Activated naive CD8-positive, alpha-beta T cell treated with anti-CD3 and anti-CD28 coated beads, Interleukin-2, amount 50 U/mL, for 24 hours (primary cell): ENCODE data around the gene EBPL.
A peak's percentile ranks its signal among the peaks of the same experiment; 100 is the strongest.
"Not testable (repeated sequence)": the region's sequence is repeated elsewhere in the genome, so short reads cannot be mapped to it uniquely, and the experiment has no call there.

Source experiments
- ATAC-seq: fragments of 150-1000 bp; cut with Tn5 transposase; one replicate; pipeline ENCODE4 v1.10.0; 2021
- DNase-seq: peaks from one replicate; pipeline ENCODE4 v3.0.0; 2021
- H3K27ac Mint-ChIP-seq: one replicate; pipeline ENCODE4 v1.8.0; 2021; ENCODE audit warnings: mild to moderate bottlenecking, mixed read lengths
- H3K27me3 Mint-ChIP-seq: one replicate; pipeline ENCODE4 v1.8.0; 2021; ENCODE audit warnings: mixed read lengths
- H3K36me3 Mint-ChIP-seq: one replicate; pipeline ENCODE4 v1.8.0; 2021; ENCODE audit warnings: low read depth, mixed read lengths
- H3K4me1 Mint-ChIP-seq: one replicate; pipeline ENCODE4 v1.8.0; 2021; ENCODE audit warnings: mixed read lengths
- H3K4me3 Mint-ChIP-seq: one replicate; pipeline ENCODE4 v1.8.0; 2021; ENCODE audit warnings: mild to moderate bottlenecking, moderate library complexity, mixed read lengths
- H3K9me3 Mint-ChIP-seq: one replicate; pipeline ENCODE4 v1.8.0; 2021; ENCODE audit warnings: mixed read lengths

The EBPL gene

DNA sequence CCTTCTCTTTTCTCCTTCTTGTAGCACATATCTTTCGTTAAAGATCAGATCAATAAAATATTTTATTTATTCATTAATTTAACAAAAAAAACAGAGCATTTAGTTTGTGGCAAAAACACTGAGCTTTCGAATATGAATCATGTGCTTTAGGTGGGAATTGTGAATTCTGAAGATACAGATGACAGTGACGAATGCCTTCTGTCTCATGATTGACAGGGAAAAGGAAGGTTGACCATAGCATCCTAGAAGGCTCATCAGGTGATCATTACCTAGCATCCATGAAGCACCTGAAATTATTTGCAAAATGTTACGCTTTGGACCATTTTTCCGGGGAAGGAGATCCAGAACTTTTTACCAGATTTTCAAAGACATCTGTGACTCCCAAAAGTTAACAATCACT, 59.1 kb downstream of the EBPL start:
- no peaks in the 10 kb centered on the region for H3K27me3 Mint-ChIP-seq
- no peak overlapping the region for H3K4me3 Mint-ChIP-seq
- H3K27ac Mint-ChIP-seq: no peak overlapping the region
- DNase-seq: no peak
- peaks cover 26% of the 10 kb centered on the region for H3K4me1 Mint-ChIP-seq
- no peaks in the 10 kb centered on the region for H3K36me3 Mint-ChIP-seq
- no peak for ATAC-seq
- no peaks in the 10 kb centered on the region for H3K9me3 Mint-ChIP-seq

- no peak overlapping the region for H3K27ac Mint-ChIP-seq
- no peaks in the 10 kb centered on the region for H3K27me3 Mint-ChIP-seq
- DNase-seq: no peak
- no peaks in the 10 kb centered on the region for H3K36me3 Mint-ChIP-seq
- H3K4me3 Mint-ChIP-seq: no peak overlapping the region
- ATAC-seq: no peak
- H3K9me3 Mint-ChIP-seq: no peaks in the 10 kb centered on the region
- peaks cover 20% of the 10 kb centered on the region for H3K4me1 Mint-ChIP-seq
These were observed 60.7 kb downstream of the EBPL start for GRCh38 chr13:49630580-49630979.

- DNase-seq: no peak
- H3K4me3 Mint-ChIP-seq: no peak overlapping the region
- no peaks in the 10 kb centered on the region for H3K36me3 Mint-ChIP-seq
- ATAC-seq: no peak
- H3K9me3 Mint-ChIP-seq: no peaks in the 10 kb centered on the region
- peaks cover 15% of the 10 kb centered on the region for H3K4me1 Mint-ChIP-seq
- H3K27me3 Mint-ChIP-seq: no peaks in the 10 kb centered on the region
- no peak overlapping the region for H3K27ac Mint-ChIP-seq
These were observed 61.3 kb downstream of the EBPL start for GRCh38 chr13:49629947-49630346.

GRCh38 chr13:49629196-49629938, 61.9 kb downstream of the EBPL start:
- Mint-ChIP-seq H3K27me3 (no peaks in the 10 kb centered on the region), H3K4me1 (peaks cover 15% of the 10 kb centered on the region), H3K27ac (no peak overlapping the region), H3K9me3 (no peaks in the 10 kb centered on the region), H3K4me3 (peak overlapping the region; percentile 89), H3K36me3 (no peaks in the 10 kb centered on the region)
- DNase-seq: no peak
- ATAC-seq: no peak

GRCh38 chr13:49627831-49628652, 63.2 kb downstream of the EBPL start, which contains the start of gene ARL11:
ARL11 (plus strand) TSS chr13:49628507; CDS start chr13:49630448, 1,941 bp downstream.
- H3K27me3 Mint-ChIP-seq: no peaks in the 10 kb centered on the region
- H3K4me3 Mint-ChIP-seq: peak within 1 kb of the TSS; percentile 89
- no peaks in the 10 kb centered on the region for H3K36me3 Mint-ChIP-seq
- H3K9me3 Mint-ChIP-seq: no peaks in the 10 kb centered on the region
- peak within 1 kb of the TSS; percentile 87 for H3K27ac Mint-ChIP-seq
- H3K4me1 Mint-ChIP-seq: peaks cover 16% of the 10 kb centered on the region
- DNase-seq (peak; percentile 74), ATAC-seq (peak; percentile 93)

DNA sequence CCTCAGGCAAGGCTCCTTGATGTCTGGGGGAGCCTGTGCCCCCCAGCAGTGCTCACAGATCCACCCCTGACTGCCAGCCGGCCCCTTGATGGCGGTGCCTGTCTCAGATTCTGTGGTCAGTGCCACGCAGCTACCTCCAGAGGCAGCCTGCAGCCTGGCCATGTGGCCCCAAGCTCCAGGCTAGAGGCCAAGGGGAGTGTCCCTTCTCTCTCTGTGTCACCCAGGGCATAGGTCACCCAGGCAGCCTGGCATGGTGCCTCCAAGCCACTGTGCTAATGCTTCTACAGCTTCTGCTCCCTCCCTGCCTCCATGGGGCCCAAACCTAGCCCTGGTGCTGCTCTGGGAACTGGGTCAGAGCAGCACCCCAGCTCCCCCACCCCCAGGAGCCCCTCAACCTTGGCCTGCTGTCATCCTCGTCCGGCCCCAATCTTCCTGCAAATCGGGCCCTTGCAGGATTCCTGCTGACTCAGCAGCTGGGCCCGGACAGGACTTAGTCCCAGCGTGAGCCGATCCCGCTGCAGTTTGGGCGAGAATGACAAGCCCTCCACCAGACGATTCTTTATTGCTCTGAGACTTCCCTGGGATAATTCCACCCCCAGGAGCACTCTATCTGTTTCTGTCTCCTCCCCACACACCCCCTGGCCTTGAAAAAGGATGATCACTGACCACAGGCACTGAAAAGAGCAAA, 65.8 kb downstream of the EBPL start:
- no peak for ATAC-seq
- no peaks in the 10 kb centered on the region for H3K36me3 Mint-ChIP-seq
- H3K27ac Mint-ChIP-seq: no peak overlapping the region
- peaks cover 16% of the 10 kb centered on the region for H3K4me1 Mint-ChIP-seq
- H3K4me3 Mint-ChIP-seq: no peak overlapping the region
- H3K27me3 Mint-ChIP-seq: no peaks in the 10 kb centered on the region
- no peaks in the 10 kb centered on the region for H3K9me3 Mint-ChIP-seq
- no peak for DNase-seq

- Mint-ChIP-seq H3K4me3 (no peak overlapping the region), H3K27ac (no peak overlapping the region), H3K4me1 (peaks cover 15% of the 10 kb centered on the region), H3K9me3 (no peaks in the 10 kb centered on the region), H3K27me3 (no peaks in the 10 kb centered on the region), H3K36me3 (no peaks in the 10 kb centered on the region)
- DNase-seq (no peak), ATAC-seq (no peak)
These were observed 67.1 kb downstream of the EBPL start for GRCh38 chr13:49624229-49624628.

DNA sequence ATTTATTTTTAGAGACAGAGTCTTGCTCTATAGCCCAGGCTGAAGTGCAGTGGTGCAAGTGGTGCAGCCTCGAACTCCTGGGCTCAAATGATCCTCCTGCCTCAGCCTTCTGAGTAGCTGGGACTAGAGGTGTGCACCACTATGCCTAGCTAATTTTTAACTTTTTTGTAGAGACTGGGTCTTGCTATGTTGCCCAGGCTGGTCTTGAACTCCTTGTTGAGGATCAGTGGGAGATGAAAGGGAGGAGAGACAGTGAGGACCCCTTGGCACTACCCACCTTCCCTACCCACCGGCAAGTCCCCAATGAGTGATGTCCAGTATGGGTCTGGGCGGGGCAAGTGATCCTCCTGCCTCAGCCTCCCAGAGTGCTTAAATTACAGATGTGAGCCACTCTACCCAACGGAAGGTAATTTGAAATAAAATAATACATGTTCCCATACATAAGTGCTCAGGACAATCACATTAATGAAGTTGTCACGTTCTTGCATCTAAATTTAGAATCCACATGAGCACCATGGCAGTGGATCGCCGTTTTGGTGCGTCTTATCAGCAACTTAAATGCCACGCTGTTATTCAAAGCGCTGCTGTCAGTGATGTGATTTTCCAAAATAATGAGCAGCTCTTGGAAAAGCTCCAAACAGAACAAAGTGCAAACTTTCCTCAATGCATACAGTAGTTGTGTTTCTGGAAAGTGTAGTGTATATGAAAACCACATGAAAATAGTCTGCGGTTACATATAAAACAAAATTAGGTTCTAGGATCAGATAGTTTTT, 68.9 kb downstream of the EBPL start:
- Mint-ChIP-seq H3K4me3 (no peak overlapping the region), H3K4me1 (peaks cover 5% of the 10 kb centered on the region), H3K27ac (no peak overlapping the region), H3K9me3 (no peaks in the 10 kb centered on the region), H3K27me3 (no peaks in the 10 kb centered on the region), H3K36me3 (no peaks in the 10 kb centered on the region)
- no peak for DNase-seq
- ATAC-seq: no peak

- ATAC-seq (no peak), DNase-seq (no peak)
- Mint-ChIP-seq H3K4me1 (peaks cover 5% of the 10 kb centered on the region), H3K9me3 (no peaks in the 10 kb centered on the region), H3K36me3 (no peaks in the 10 kb centered on the region), H3K27me3 (no peaks in the 10 kb centered on the region), H3K27ac (no peak overlapping the region), H3K4me3 (peak overlapping the region; percentile 67)
These were observed 71.1 kb downstream of the EBPL start for GRCh38 chr13:49620170-49620621.

- Mint-ChIP-seq H3K4me3 (no peak overlapping the region), H3K27ac (no peak overlapping the region), H3K36me3 (no peaks in the 10 kb centered on the region), H3K4me1 (peaks cover 4% of the 10 kb centered on the region), H3K27me3 (no peaks in the 10 kb centered on the region), H3K9me3 (no peaks in the 10 kb centered on the region)
- DNase-seq: no peak
- ATAC-seq: no peak
These were observed 74.6 kb downstream of the EBPL start for GRCh38 chr13:49616676-49617065.

- Mint-ChIP-seq H3K9me3 (no peaks in the 10 kb centered on the region), H3K4me3 (no peak overlapping the region), H3K36me3 (no peaks in the 10 kb centered on the region), H3K4me1 (peaks cover 4% of the 10 kb centered on the region), H3K27ac (no peak overlapping the region), H3K27me3 (no peaks in the 10 kb centered on the region)
- ATAC-seq (no peak), DNase-seq (no peak)
These were observed 75.2 kb downstream of the EBPL start for GRCh38 chr13:49615836-49616675.

DNA sequence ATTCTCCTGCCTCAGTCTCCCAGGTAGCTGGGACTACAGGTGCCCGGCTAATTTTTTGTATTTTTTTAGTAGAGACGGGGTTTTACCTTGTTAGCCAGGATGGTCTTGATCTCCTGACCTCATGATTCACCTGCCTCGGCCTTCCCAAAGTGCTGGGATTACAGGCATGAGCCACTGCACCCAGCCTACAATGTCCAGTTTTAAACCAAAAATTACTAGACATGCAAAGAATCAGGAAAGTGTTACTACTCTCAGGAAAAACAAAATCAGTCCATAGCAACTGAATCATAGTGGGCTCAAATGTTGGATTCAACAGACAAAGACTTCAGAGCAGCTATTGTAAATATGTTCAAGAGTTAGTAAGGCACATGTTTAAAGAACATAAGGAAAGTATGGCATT, 79.2 kb downstream of the EBPL start:
- not testable (repeated sequence) for DNase-seq, ATAC-seq, H3K27me3 Mint-ChIP-seq, H3K4me1 Mint-ChIP-seq, H3K27ac Mint-ChIP-seq, H3K9me3 Mint-ChIP-seq, H3K36me3 Mint-ChIP-seq, H3K4me3 Mint-ChIP-seq
